ENCODE measurements around the gene SCG2. TPM values are rescaled to one million over a fixed set of nuclear protein-coding genes. Genes with fewer than 3 reads are reported as not detected.

Gene SCG2
- total RNA-seq, 1 experiment from 2014 or later: 19.8 TPM

GRCh38 chr2:223641082-223641481, 38.9 kb upstream of the SCG2 start (continued):
- TF ChIP-seq REST (IDR thresholded peaks at IDR 0.05; ENCODE audit: low read depth) (no peak), YY1 (IDR thresholded peaks at IDR 0.05; ENCODE audit: extremely low read depth, insufficient replicate concordance, low read depth, low read length) (no peak), ZFX (IDR thresholded peaks at IDR 0.05) (no peak), SIN3A (IDR thresholded peaks at IDR 0.05; ENCODE audit: low read depth) (no peak), ATF3 (IDR thresholded peaks at IDR 0.05) (no peak)

GRCh38 chr2:223635080-223635479, 32.9 kb upstream of the SCG2 start:
- H3K36me3 ChIP-seq (ENCODE audit: control insufficient read depth in 1 of 2, insufficient read depth in 2 of 2, low read length in 2 of 2): peaks cover 0 to 3% of the 10 kb centered on the region in 2 experiments; a peak in 1 of 4 replicates
- no peak overlapping the region for H2AFZ ChIP-seq (ENCODE audit: low read depth, low read length, poor library complexity, severe bottlenecking)
- H3K9ac ChIP-seq (ENCODE audit: low read length): no peak overlapping the region
- H3K27me3 ChIP-seq (ENCODE audit: insufficient read depth, low read length): no peaks in the 10 kb centered on the region
- no TSS peak for BruUV-seq (replicated peaks)
- no peaks in the 10 kb centered on the region for H3K79me2 ChIP-seq (ENCODE audit: insufficient read depth, low read length)
- H3K27ac ChIP-seq (ENCODE audit: low read depth, low read length): no peak overlapping the region
- TF ChIP-seq POLR2AphosphoS5 (IDR thresholded peaks at IDR 0.05; ENCODE audit: low read depth, low read length) (no peak), CEBPB (IDR thresholded peaks at IDR 0.05; ENCODE audit: low read depth) (0 out of 2 replicates have a peak, but pooled peaks have one; percentile 15), REST (IDR thresholded peaks at IDR 0.05; ENCODE audit: low read depth) (no peak), EZH2 (IDR thresholded peaks at IDR 0.05) (no peak), CTCF (IDR thresholded peaks at IDR 0.05 in 2 of 3, conservative IDR thresholded peaks at IDR 0.05 in 1 of 3; ENCODE audit: borderline replicate concordance in 1 of 3, insufficient read depth in 1 of 3, low read depth in 2 of 3, low read length in 2 of 3) (no peak)
- ATAC-seq (no peak), DNase-seq (ENCODE audit: low read depth, low spot score) (no peak)
- no peak overlapping the region for H3K4me3 ChIP-seq (replicated peaks in 1 of 2; ENCODE audit: low read depth in 1 of 2, low read length in 2 of 2)
- intact Hi-C loops (cut with micrococcal nuclease): no loop called here
- H3K4me1 ChIP-seq (ENCODE audit: control insufficient read depth in 1 of 2, insufficient read depth in 2 of 2, low read length in 2 of 2): no peaks in the 10 kb centered on the region
- H3K4me2 ChIP-seq (ENCODE audit: low read length): no peak overlapping the region
- no peaks in the 10 kb centered on the region; a peak in 1 of 4 replicates for H3K9me3 ChIP-seq (ENCODE audit: control insufficient read depth in 1 of 2, insufficient read depth in 1 of 2, low read depth in 1 of 2, low read length in 2 of 2)
- ChIA-PET CTCF (no interaction called here), RAD21 (ENCODE audit: low non-redundant PET in 1 of 2, low total read pairs in 2 of 2, uncharacterized antibody in 2 of 2, unreplicated experiment in 2 of 2) (no interaction called here), POLR2A (no interaction called here)
- no peaks in the 10 kb centered on the region for H3K9me2 ChIP-seq (ENCODE audit: insufficient read depth)
- no peaks in the 10 kb centered on the region for H4K20me1 ChIP-seq (ENCODE audit: insufficient read depth)
